PC-9 (cell line): ENCODE data around the gene RFX4.

Experiments
- EZH2 ChIP-seq: fragments of 200-600 bp; sonication (generic); IDR thresholded peaks from 2 replicates; pipeline ENCODE4 v1.8.0; 2017; ENCODE audit warnings: antibody characterized with exemption, low read depth
- TF ChIP-seq, protein P1 (sequence below): fragments of 200-600 bp; sonication (generic); conservative IDR thresholded peaks from 2 replicates; pipeline ENCODE4 v1.6.1; 2017; ENCODE audit warnings: mixed run types, antibody characterized with exemption, mild to moderate bottlenecking, moderate library complexity

DNA sequence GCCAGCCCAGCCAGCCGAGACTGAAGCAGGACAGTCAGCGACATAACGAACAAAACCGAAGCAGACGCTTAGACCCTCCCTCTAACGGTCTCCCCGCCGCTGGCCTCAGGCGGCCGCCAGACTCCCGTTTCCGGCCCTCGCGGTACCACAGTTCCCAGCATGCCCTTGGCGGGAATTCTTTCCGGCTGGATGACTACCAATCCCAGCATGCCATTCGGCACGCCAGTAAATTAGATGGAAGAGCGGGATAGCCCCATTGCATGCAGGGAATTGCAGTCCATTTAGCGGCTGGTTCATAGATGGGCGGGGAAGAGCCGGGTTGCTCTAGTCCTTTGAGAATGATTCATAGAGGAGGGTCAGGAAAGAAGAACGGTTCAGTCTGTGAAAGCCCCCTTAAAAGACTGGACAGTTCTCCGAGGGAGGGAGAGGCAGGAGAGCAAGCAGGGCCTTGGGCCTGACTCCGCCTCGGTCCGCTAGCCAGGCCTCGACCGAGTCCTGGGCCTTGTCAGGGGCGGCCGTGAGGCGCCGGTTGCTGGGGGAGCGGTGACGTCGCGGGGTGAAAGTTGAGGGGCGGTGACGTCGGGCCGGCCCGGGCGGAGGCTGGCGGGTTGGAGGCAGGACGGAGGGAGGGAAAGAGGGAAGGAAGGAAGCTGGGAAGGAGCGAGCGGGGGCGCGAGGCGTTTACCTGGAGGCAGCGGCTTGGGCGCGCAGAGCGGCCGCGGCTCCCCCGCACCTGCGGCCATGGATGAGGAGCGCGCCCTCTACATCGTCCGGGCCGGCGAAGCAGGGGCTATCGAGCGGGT, 191.4 kb downstream of the RFX4 start, which contains the start of gene RIC8B:
- TF ChIP-seq, protein P1, sequence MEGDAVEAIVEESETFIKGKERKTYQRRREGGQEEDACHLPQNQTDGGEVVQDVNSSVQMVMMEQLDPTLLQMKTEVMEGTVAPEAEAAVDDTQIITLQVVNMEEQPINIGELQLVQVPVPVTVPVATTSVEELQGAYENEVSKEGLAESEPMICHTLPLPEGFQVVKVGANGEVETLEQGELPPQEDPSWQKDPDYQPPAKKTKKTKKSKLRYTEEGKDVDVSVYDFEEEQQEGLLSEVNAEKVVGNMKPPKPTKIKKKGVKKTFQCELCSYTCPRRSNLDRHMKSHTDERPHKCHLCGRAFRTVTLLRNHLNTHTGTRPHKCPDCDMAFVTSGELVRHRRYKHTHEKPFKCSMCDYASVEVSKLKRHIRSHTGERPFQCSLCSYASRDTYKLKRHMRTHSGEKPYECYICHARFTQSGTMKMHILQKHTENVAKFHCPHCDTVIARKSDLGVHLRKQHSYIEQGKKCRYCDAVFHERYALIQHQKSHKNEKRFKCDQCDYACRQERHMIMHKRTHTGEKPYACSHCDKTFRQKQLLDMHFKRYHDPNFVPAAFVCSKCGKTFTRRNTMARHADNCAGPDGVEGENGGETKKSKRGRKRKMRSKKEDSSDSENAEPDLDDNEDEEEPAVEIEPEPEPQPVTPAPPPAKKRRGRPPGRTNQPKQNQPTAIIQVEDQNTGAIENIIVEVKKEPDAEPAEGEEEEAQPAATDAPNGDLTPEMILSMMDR: no peak
- no peak for TF ChIP-seq EZH2
